Gastroesophageal sphincter (tissue), 4 donors: ENCODE measurements around the gene MINDY4B. TPM values are rescaled to one million over a fixed set of nuclear protein-coding genes. Genes with fewer than 3 reads are reported as not detected.

Experiments
- ATAC-seq: fragments of 150-250 bp; one replicate; pipeline ENCODE4 v1.9.1; 2016; ENCODE audit warnings: mild to moderate bottlenecking, moderate library complexity
- H3K27ac ChIP-seq, 4 donors: fragments of 200-600 bp; sonication (generic) in 3 of 4; 1 replicate in 3 of 4; 2 replicates in 1 of 4; pipeline ENCODE4 v1.5.1; 2016 to 2019
- H3K27me3 ChIP-seq: fragments of 200-600 bp; sonication (generic); one replicate; pipeline ENCODE4 v1.5.1; 2019
- H3K36me3 ChIP-seq, 2 donors: fragments of 200-600 bp; sonication (generic); one replicate each; pipeline ENCODE4 v1.5.1; 2019; ENCODE audit warnings: control low read depth in 1 of 2
- H3K4me1 ChIP-seq, 3 donors: fragments of 200-600 bp; sonication (generic); 1 replicate in 2 of 3; 2 replicates in 1 of 3; pipeline ENCODE4 v1.5.1; 2016 to 2019; ENCODE audit warnings: control low read depth in 2 of 3
- H3K4me3 ChIP-seq, 2 donors: fragments of 200-600 bp; sonication (generic); one replicate each; pipeline ENCODE4 v1.5.1; 2019; ENCODE audit warnings: mild to moderate bottlenecking in 1 of 2, moderate library complexity in 1 of 2
- H3K9me3 ChIP-seq, 3 donors: fragments of 200-600 bp; sonication (generic); one replicate each; pipeline ENCODE4 v1.5.1; 2017 to 2019; ENCODE audit warnings: control low read depth in 2 of 3
- EP300 ChIP-seq: sonication (generic); formaldehyde crosslinking; IDR thresholded peaks from one replicate; pipeline ENCODE4 v1.6.1; 2017; ENCODE audit warnings: antibody characterized with exemption, mild to moderate bottlenecking
- POLR2A ChIP-seq, 2 donors: fragments of 450-650 bp; IDR thresholded peaks; one replicate each; pipeline ENCODE4 v1.6.1; 2017; ENCODE audit warnings: antibody characterized with exemption in 2 of 2, mild to moderate bottlenecking in 2 of 2, moderate library complexity in 1 of 2
- POLR2AphosphoS5 ChIP-seq: sonication (generic); formaldehyde crosslinking; IDR thresholded peaks from one replicate; pipeline ENCODE4 v1.6.1; 2017; ENCODE audit warnings: antibody characterized with exemption
- WGBS, 2 donors: methylation state at CpG; one replicate each; pipeline ENCODE4 v1.1.5; 2018; ENCODE audit warnings: low coverage in 1 of 2; 5-methylcytosine and 5-hydroxymethylcytosine counted together
- total RNA-seq, 4 donors: library from RNA; depleted of rRNA; stranded (reverse); fragments of >200 nt; gene quantifications; one replicate each; pipeline ENCODE4 v1.1.0, GENCODE V29; 2016
- TF ChIP-seq, protein P1 (sequence below), 4 experiments: fragments of 200-600 bp in 2 of 4; fragments of 450-650 bp in 2 of 4; sonication (generic) in 1 of 4; IDR thresholded peaks; one replicate each; pipeline ENCODE4 v1.5.1; 2017 to 2019; ENCODE audit warnings: antibody characterized with exemption in 4 of 4, mild to moderate bottlenecking in 2 of 4, moderate library complexity in 2 of 4

The MINDY4B gene
- total RNA-seq, 4 donors from 2014 or later, result not detected

- no peaks in the 10 kb centered on the region for H3K36me3 ChIP-seq
- no peak for ATAC-seq
- TF ChIP-seq POLR2AphosphoS5, result no peak
- TF ChIP-seq, protein P1, sequence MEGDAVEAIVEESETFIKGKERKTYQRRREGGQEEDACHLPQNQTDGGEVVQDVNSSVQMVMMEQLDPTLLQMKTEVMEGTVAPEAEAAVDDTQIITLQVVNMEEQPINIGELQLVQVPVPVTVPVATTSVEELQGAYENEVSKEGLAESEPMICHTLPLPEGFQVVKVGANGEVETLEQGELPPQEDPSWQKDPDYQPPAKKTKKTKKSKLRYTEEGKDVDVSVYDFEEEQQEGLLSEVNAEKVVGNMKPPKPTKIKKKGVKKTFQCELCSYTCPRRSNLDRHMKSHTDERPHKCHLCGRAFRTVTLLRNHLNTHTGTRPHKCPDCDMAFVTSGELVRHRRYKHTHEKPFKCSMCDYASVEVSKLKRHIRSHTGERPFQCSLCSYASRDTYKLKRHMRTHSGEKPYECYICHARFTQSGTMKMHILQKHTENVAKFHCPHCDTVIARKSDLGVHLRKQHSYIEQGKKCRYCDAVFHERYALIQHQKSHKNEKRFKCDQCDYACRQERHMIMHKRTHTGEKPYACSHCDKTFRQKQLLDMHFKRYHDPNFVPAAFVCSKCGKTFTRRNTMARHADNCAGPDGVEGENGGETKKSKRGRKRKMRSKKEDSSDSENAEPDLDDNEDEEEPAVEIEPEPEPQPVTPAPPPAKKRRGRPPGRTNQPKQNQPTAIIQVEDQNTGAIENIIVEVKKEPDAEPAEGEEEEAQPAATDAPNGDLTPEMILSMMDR (IDR thresholded peaks at IDR 0.05), result no peak
- TF ChIP-seq EP300, result no peak
- TF ChIP-seq POLR2A (IDR thresholded peaks at IDR 0.05), result no peak
- no peaks in the 10 kb centered on the region for H3K27me3 ChIP-seq
- 80 to 86% methylated on average over 2 to 3 of the region's 3 CpGs for WGBS, 2 donors
- no peaks in the 10 kb centered on the region for H3K9me3 ChIP-seq
- no peaks in the 10 kb centered on the region for H3K4me1 ChIP-seq
- no peak overlapping the region for H3K4me3 ChIP-seq
- no peak overlapping the region for H3K27ac ChIP-seq
Observed at GRCh38 chr3:150877303-150877702, 27.9 kb downstream of the MINDY4B start.

DNA sequence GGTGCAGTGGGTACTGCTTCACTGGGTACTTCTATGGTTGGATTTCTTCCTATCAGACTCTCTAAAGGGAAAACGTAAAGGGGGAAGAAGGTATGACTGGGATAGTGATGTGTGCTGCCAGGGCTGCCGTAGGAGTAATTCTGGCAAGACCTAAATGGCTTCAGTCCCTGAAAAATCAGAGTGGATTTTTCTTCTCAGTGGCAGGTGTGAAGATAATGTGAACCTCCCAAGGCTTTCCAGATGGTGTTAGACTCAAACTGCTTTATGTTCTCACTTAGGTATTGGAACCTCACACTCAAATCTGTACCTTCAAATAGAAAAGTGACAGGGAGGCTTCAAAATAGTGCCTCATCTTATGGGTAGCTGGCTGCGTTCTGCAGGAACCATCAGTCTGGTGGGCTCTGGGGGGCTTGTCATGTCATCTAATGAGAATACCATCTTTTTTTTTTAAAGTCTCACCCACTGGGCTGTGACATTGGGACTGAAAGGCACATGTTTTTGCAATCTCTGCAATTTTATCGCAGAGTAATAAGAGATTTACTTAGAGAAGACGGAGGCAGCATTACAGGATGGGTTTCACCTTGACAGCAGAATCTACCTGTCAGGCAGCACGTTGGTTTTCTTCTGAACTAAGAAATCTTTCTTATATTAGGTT lies 28.5 kb downstream of the MINDY4B start:
- 79 to 81% methylated on average over 5 to 6 of the region's 6 CpGs for WGBS, 2 donors
- Histone ChIP-seq H3K4me3 (no peak overlapping the region), H3K36me3 (no peaks in the 10 kb centered on the region), H3K9me3 (no peaks in the 10 kb centered on the region), H3K27me3 (no peaks in the 10 kb centered on the region), H3K27ac (no peak overlapping the region), H3K4me1 (no peaks in the 10 kb centered on the region)
- no peak for TF ChIP-seq POLR2A (IDR thresholded peaks at IDR 0.05)
- TF ChIP-seq, protein P1 (IDR thresholded peaks at IDR 0.05), result no peak
- no peak for TF ChIP-seq EP300
- TF ChIP-seq POLR2AphosphoS5, result no peak
- no peak for ATAC-seq

DNA sequence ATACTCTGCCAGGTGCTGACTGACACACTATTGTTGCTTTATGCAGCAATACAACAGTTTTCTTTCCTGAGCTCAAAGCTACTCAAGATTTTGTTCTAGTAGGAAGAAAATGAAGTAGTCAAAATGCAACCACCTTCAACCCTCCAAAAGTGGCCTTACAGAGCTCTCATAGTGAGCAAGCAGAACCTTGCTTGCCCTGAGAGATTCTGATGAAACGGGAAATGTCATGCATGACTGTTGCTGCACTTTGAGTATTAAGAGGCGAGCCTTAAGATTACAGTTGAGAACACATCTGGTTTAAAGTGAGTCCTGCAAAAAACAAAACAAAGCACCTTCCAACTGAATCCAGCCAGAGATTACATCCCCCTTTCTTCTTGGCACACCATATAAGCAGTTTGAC lies 29.7 kb downstream of the MINDY4B start:
- 67% methylated on average over 1 to 2 of the region's 2 CpGs for WGBS, 2 donors
- TF ChIP-seq POLR2A (IDR thresholded peaks at IDR 0.05) (no peak), EP300 (no peak), POLR2AphosphoS5 (no peak)
- TF ChIP-seq, protein P1 (IDR thresholded peaks at IDR 0.05), result no peak
- Histone ChIP-seq H3K4me1 (no peaks in the 10 kb centered on the region), H3K27ac (no peak overlapping the region), H3K9me3 (no peaks in the 10 kb centered on the region), H3K27me3 (no peaks in the 10 kb centered on the region), H3K4me3 (no peak overlapping the region), H3K36me3 (no peaks in the 10 kb centered on the region)
- no peak for ATAC-seq

GRCh38 chr3:150874666-150875219 lies 30.5 kb downstream of the MINDY4B start:
- no peak for TF ChIP-seq POLR2A (IDR thresholded peaks at IDR 0.05)
- no peak for TF ChIP-seq EP300
- no peak for TF ChIP-seq POLR2AphosphoS5
- TF ChIP-seq, protein P1 (IDR thresholded peaks at IDR 0.05), result no peak
- ATAC-seq, result no peak
- WGBS, 2 donors, result 70 to 79% methylated on average over 1 of the region's 1 CpG
- Histone ChIP-seq H3K4me1 (no peaks in the 10 kb centered on the region), H3K9me3 (no peaks in the 10 kb centered on the region), H3K27me3 (no peaks in the 10 kb centered on the region), H3K36me3 (no peaks in the 10 kb centered on the region), H3K4me3 (no peak overlapping the region), H3K27ac (no peak overlapping the region)

DNA sequence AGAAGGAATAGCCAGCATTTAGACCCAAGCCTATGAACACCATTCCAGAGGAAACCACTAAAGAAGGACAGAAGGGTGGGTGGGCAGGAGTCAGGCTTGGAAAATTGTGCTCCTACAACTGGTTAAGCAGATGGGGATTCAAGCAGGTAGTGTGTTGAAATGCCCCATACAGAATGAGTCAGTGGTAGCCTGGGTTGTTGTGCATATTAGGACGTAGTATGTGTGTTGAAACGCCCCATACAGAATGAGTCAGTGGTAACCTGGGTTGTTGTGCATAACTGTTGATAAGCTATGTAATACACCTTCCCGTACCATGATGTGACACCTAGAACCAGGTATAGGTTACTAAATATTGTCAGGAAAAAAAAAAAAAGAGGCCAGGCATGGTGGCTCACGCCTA lies 34.0 kb downstream of the MINDY4B start:
- Histone ChIP-seq H3K4me1 (no peaks in the 10 kb centered on the region), H3K27me3 (no peaks in the 10 kb centered on the region), H3K27ac (no peak overlapping the region), H3K36me3 (no peaks in the 10 kb centered on the region), H3K4me3 (no peak overlapping the region), H3K9me3 (no peaks in the 10 kb centered on the region)
- WGBS, 2 donors, result 81 to 89% methylated on average over 3 to 4 of the region's 4 CpGs
- no peak for ATAC-seq
- TF ChIP-seq POLR2AphosphoS5, result no peak
- no peak for TF ChIP-seq EP300
- TF ChIP-seq, protein P1 (IDR thresholded peaks at IDR 0.05), result no peak
- TF ChIP-seq POLR2A (IDR thresholded peaks at IDR 0.05), result no peak
